GM18499 (cell line): Measurements from ENCODE around the gene MAP7D1.
"Not testable (repeated sequence)": the region's sequence is repeated elsewhere in the genome, so short reads cannot be mapped to it uniquely, and the experiment has no call there.

ENCODE experiments used
- ATAC-seq: cut with Tn5 transposase; IDR thresholded peaks from one replicate; pipeline ENCODE4 v1.9.1; 2021; ENCODE audit warnings: moderate number of reproducible peaks; ENCODE audit not compliant: insufficient read depth, unreplicated experiment

MAP7D1 gene

GRCh38 chr1:36223996-36224536 is 68.1 kb downstream of the MAP7D1 start, which contains the start of gene THRAP3:
Gene THRAP3 (plus strand): TSS chr1:36224443. CDS start chr1:36282564, 58,121 bp downstream.
- peak; percentile 90 for ATAC-seq

GRCh38 chr1:36224537-36225282 is 68.8 kb downstream of the MAP7D1 start:
- ATAC-seq, result no peak

GRCh38 chr1:36225283-36225899 is 69.4 kb downstream of the MAP7D1 start:
- ATAC-seq, result no peak

- not testable (repeated sequence) for ATAC-seq
Observed at GRCh38 chr1:36230279-36230678, 74.3 kb downstream of the MAP7D1 start.
